Endothelial cell of umbilical vein (primary cell): ENCODE data around the gene ANKS1B. TPM values are rescaled to one million over a fixed set of nuclear protein-coding genes. Genes with fewer than 3 reads are reported as not detected.
"Not testable (repeated sequence)": the region's sequence is repeated elsewhere in the genome, so short reads cannot be mapped to it uniquely, and the experiment has no call there.

Source experiments
- BruUV-seq: library from RNA; stranded (reverse); fragments of 400-500 nt; replicated peaks from 2 replicates; lab custom pipeline; 2021; lab: Mats Ljungman, UMichigan
- CTCF ChIA-PET: fragments of 300-600, 350-600 bp; sonication (Branson Sonifier 250); formaldehyde crosslinking; loops from one replicate; lab custom pipeline; 2021; ENCODE audit warnings: antibody characterized with exemption, inconsistent platforms; lab: Charles Lee
- POLR2A ChIA-PET: fragments of 300-600, 350-600 bp; sonication (Branson Sonifier 250); formaldehyde crosslinking; loops from one replicate; lab custom pipeline; 2021; ENCODE audit warnings: antibody characterized with exemption, inconsistent platforms; lab: Charles Lee
- DNase-seq: peaks from one replicate; pipeline ENCODE4 v3.0.0-alpha.2; 2011; ENCODE audit warnings: low read depth, low spot score
- FAIRE-seq: peaks from 2 replicates; lab custom pipeline; 2011; peaks lifted over from hg19 to GRCh38; lab: Jason Lieb, UNC
- H2AFZ ChIP-seq: 2 replicates; pipeline ENCODE4 v1.6.0; 2012; ENCODE audit warnings: low read depth, low read length, control low read depth, inconsistent platforms
- H3K27ac ChIP-seq: 2 replicates; pipeline ENCODE4 v1.5.1; 2011; ENCODE audit warnings: low read depth, mild to moderate bottlenecking, control low read depth, low read length, moderate library complexity; ENCODE audit not compliant: insufficient read depth
- H3K27me3 ChIP-seq, 2 experiments: 2 replicates each; pipeline versions ENCODE4 v1.6.0 to v1.6.1; 2011; ENCODE audit warnings: low read length in 2 of 2, mixed read lengths in 1 of 2; ENCODE audit not compliant: control insufficient read depth in 2 of 2, insufficient read depth in 2 of 2
- H3K36me3 ChIP-seq, 2 experiments: 2 replicates in 1 of 2; 3 replicates in 1 of 2; pipeline ENCODE4 v1.5.1; 2011; ENCODE audit warnings: low read length in 2 of 2, mild to moderate bottlenecking in 1 of 2, moderate library complexity in 1 of 2; ENCODE audit not compliant: control insufficient read depth in 2 of 2, insufficient read depth in 2 of 2; ENCODE audit errors: extremely low read depth in 1 of 2
- H3K4me1 ChIP-seq: 3 replicates; pipeline ENCODE4 v1.5.1; 2011; ENCODE audit warnings: mild to moderate bottlenecking, low read length; ENCODE audit not compliant: control insufficient read depth, insufficient read depth; ENCODE audit errors: extremely low read depth
- H3K4me2 ChIP-seq: 2 replicates; pipeline ENCODE4 v1.6.1; 2011; ENCODE audit warnings: low read length, control low read depth, mixed read lengths; ENCODE audit not compliant: insufficient read depth
- H3K4me3 ChIP-seq, 3 experiments: fragments of 200-600 bp in 1 of 3; sonication (generic), shearing (Covaris generic) in 1 of 3; replicated peaks in 1 of 3; 2 replicates each; pipeline ENCODE4 v1.5.1; 2011 to 2016; ENCODE audit warnings: control low read depth in 3 of 3, low read length in 3 of 3, mild to moderate bottlenecking in 2 of 3, inconsistent platforms in 1 of 3, low read depth in 1 of 3, moderate library complexity in 1 of 3; ENCODE audit not compliant: insufficient read depth in 1 of 3
- H3K79me2 ChIP-seq: 2 replicates; pipeline ENCODE4 v1.6.0; 2012; ENCODE audit warnings: low read length, inconsistent platforms; ENCODE audit not compliant: control insufficient read depth, insufficient read depth
- H3K9ac ChIP-seq: replicated peaks from 2 replicates; pipeline ENCODE3; 2011; ENCODE audit warnings: low read length, control low read depth; ENCODE audit not compliant: insufficient read depth; ENCODE audit errors: extremely low read depth
- H3K9me1 ChIP-seq: replicated peaks from 3 replicates; pipeline ENCODE4 v1.6.0; 2011; ENCODE audit warnings: mild to moderate bottlenecking, low read length; ENCODE audit not compliant: control insufficient read depth, insufficient read depth; ENCODE audit errors: extremely low read depth
- H3K9me3 ChIP-seq: replicated peaks from 2 replicates; pipeline ENCODE4 v1.5.1; 2012; ENCODE audit warnings: low read length, inconsistent platforms; ENCODE audit not compliant: control insufficient read depth, insufficient read depth
- H4K20me1 ChIP-seq: replicated peaks from 2 replicates; pipeline ENCODE3; 2011; ENCODE audit warnings: mild to moderate bottlenecking, low read length; ENCODE audit not compliant: control insufficient read depth, insufficient read depth; ENCODE audit errors: extremely low read depth
- EZH2 ChIP-seq: IDR thresholded peaks from 2 replicates; pipeline ENCODE4 v1.6.1; 2012; ENCODE audit warnings: borderline replicate concordance, low read depth, mild to moderate bottlenecking, moderate library complexity, low read length, inconsistent platforms; ENCODE audit not compliant: severe bottlenecking
- FOS ChIP-seq: IDR thresholded peaks from 2 replicates; pipeline ENCODE4 v1.6.1; 2011; ENCODE audit warnings: mild to moderate bottlenecking, low read length, moderate library complexity, borderline replicate concordance; ENCODE audit not compliant: insufficient read depth
- GATA2 ChIP-seq: IDR thresholded peaks from 2 replicates; pipeline ENCODE4 v1.7.0; 2011; ENCODE audit warnings: low read depth, mild to moderate bottlenecking, moderate library complexity, mixed read lengths, low read length; ENCODE audit not compliant: insufficient read length, insufficient read depth
- JUN ChIP-seq: IDR thresholded peaks from 2 replicates; pipeline ENCODE4 v1.6.1; 2011; ENCODE audit warnings: borderline replicate concordance, low read depth; ENCODE audit not compliant: insufficient read length, insufficient read depth
- MAX ChIP-seq: IDR thresholded peaks from 2 replicates; pipeline ENCODE4 v1.6.1; 2011; ENCODE audit not compliant: insufficient read depth, insufficient read length
- MYC ChIP-seq: IDR thresholded peaks from one replicate; pipeline ENCODE4 v1.6.1; 2011; ENCODE audit warnings: mild to moderate bottlenecking, low read depth, low read length
- POLR2A ChIP-seq: IDR thresholded peaks from 2 replicates; pipeline ENCODE4 v1.6.1; 2012; ENCODE audit warnings: low read depth, mild to moderate bottlenecking, control low read depth, low read length
- POLR2AphosphoS5 ChIP-seq: IDR thresholded peaks from 2 replicates; pipeline ENCODE4 v1.6.1; 2012; ENCODE audit warnings: low read depth, mild to moderate bottlenecking, control low read depth, low read length, moderate library complexity; ENCODE audit not compliant: insufficient read depth
- dilution Hi-C: fragments of 300-500 bp; cut with MboI; formaldehyde crosslinking; loops from one replicate; pipeline ENCODE4 v1.15.0; 2019; ENCODE audit warnings: low sequenced_read_pairs; ENCODE audit not compliant: extremely low pct_ligation_motif_present
- intact Hi-C: fragments of 100-400 bp; cut with micrococcal nuclease; formaldehyde crosslinking; loops from one replicate; pipeline ENCODE4 v1.10.0; 2022
- polyA plus RNA-seq, 4 experiments: library from polyadenylated mRNA; depleted of rRNA in 3 of 4; stranded (reverse) in 3 of 4; unstranded in 1 of 4; fragments of >200 nt; gene quantifications; 2 replicates each; pipeline versions ENCODE4 v1.2.1 to v1.2.3, GENCODE V29; 2011 to 2012; ENCODE audit warnings: missing spikeins in 1 of 4
- total RNA-seq: library from RNA; stranded (reverse); gene quantifications from 2 replicates; pipeline ENCODE4 v1.2.3, GENCODE V29; 2021
- TF ChIP-seq, protein P1 (sequence below), 2 donors: IDR thresholded peaks; 1 replicate in 1 of 2; 2 replicates in 1 of 2; pipeline ENCODE4 v1.5.1; 2011; ENCODE audit warnings: low read length in 2 of 2, mild to moderate bottlenecking in 2 of 2, moderate library complexity in 2 of 2, control low read depth in 1 of 2, inconsistent platforms in 1 of 2, low read depth in 1 of 2; ENCODE audit not compliant: insufficient read depth in 1 of 2; ENCODE audit errors: extremely low read depth in 1 of 2

The ANKS1B gene
- total and polyA plus RNA-seq, 2 donors (not counting 3 experiments of a cell fraction or from before 2014, with no cell fraction given) = 0.15 to 0.38 TPM

- no peaks in the 10 kb centered on the region for H3K27me3 ChIP-seq
- dilution Hi-C loops = no loop called here
- CTCF ChIA-PET = no interaction called here
- TF ChIP-seq MYC (no peak), JUN (no peak), POLR2AphosphoS5 (no peak), MAX (no peak), GATA2 (no peak), EZH2 (no peak), POLR2A (no peak), FOS (no peak)
- TF ChIP-seq, protein P1, sequence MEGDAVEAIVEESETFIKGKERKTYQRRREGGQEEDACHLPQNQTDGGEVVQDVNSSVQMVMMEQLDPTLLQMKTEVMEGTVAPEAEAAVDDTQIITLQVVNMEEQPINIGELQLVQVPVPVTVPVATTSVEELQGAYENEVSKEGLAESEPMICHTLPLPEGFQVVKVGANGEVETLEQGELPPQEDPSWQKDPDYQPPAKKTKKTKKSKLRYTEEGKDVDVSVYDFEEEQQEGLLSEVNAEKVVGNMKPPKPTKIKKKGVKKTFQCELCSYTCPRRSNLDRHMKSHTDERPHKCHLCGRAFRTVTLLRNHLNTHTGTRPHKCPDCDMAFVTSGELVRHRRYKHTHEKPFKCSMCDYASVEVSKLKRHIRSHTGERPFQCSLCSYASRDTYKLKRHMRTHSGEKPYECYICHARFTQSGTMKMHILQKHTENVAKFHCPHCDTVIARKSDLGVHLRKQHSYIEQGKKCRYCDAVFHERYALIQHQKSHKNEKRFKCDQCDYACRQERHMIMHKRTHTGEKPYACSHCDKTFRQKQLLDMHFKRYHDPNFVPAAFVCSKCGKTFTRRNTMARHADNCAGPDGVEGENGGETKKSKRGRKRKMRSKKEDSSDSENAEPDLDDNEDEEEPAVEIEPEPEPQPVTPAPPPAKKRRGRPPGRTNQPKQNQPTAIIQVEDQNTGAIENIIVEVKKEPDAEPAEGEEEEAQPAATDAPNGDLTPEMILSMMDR (IDR thresholded peaks at IDR 0.05; ENCODE audit: extremely low read depth in 1 of 2, insufficient read depth in 1 of 2, low read depth in 1 of 2, low read length in 2 of 2) = no peak
- DNase-seq (no peak), FAIRE-seq (no peak)
- no peaks in the 10 kb centered on the region for H4K20me1 ChIP-seq
- H3K36me3 ChIP-seq = no peaks in the 10 kb centered on the region
- no peak overlapping the region for H2AFZ ChIP-seq
- no peak overlapping the region for H3K27ac ChIP-seq
- no peaks in the 10 kb centered on the region for H3K9me1 ChIP-seq
- intact Hi-C loops = no loop called here
- no peak overlapping the region for H3K9ac ChIP-seq
- no TSS peak for BruUV-seq
- H3K4me3 ChIP-seq = no peak overlapping the region
- POLR2A ChIA-PET = no interaction called here
- no peaks in the 10 kb centered on the region for H3K4me1 ChIP-seq
- H3K79me2 ChIP-seq = no peaks in the 10 kb centered on the region
- no peak overlapping the region for H3K4me2 ChIP-seq
- no peaks in the 10 kb centered on the region for H3K9me3 ChIP-seq
These were observed 262.9 kb downstream of the ANKS1B start for GRCh38 chr12:99721715-99722275.

GRCh38 chr12:99720083-99720465 lies 264.7 kb downstream of the ANKS1B start:
- H2AFZ ChIP-seq, H3K27me3 ChIP-seq, dilution Hi-C loops, BruUV-seq, H3K9me1 ChIP-seq, FAIRE-seq, H3K9ac ChIP-seq, H3K36me3 ChIP-seq, H3K9me3 ChIP-seq, H3K27ac ChIP-seq, DNase-seq, POLR2A ChIA-PET, H4K20me1 ChIP-seq, CTCF ChIA-PET, H3K4me3 ChIP-seq, H3K4me1 ChIP-seq, intact Hi-C loops, H3K79me2 ChIP-seq, H3K4me2 ChIP-seq: not testable (repeated sequence)

- dilution Hi-C loops, FAIRE-seq: not testable (repeated sequence)
These were observed 265.2 kb downstream of the ANKS1B start for GRCh38 chr12:99719411-99720082.

More at GRCh38 chr12:99719411-99720082, 265.2 kb downstream of the ANKS1B start:
- H3K9me3 ChIP-seq, H4K20me1 ChIP-seq, H2AFZ ChIP-seq, H3K9me1 ChIP-seq, BruUV-seq, H3K4me3 ChIP-seq, POLR2A ChIA-PET, H3K4me2 ChIP-seq, DNase-seq, H3K79me2 ChIP-seq, H3K9ac ChIP-seq, CTCF ChIA-PET, H3K27ac ChIP-seq, H3K36me3 ChIP-seq, H3K27me3 ChIP-seq, intact Hi-C loops, H3K4me1 ChIP-seq: not testable (repeated sequence)
